SK-N-MC (cell line): ENCODE results near the gene CLASRP.

Source experiments
- EZH2 ChIP-seq: fragments of 200-600 bp; sonication (generic); IDR thresholded peaks from one replicate; pipeline ENCODE4 v1.6.1; 2017; ENCODE audit warnings: antibody characterized with exemption
- FOXP2 ChIP-seq: optimal IDR thresholded peaks from 2 replicates; pipeline ENCODE3; 2011; ENCODE audit warnings: mild to moderate bottlenecking, moderate library complexity; ENCODE audit not compliant: insufficient read depth; ENCODE audit errors: extremely low read length, control extremely low read depth
- POLR2AphosphoS5 ChIP-seq: IDR thresholded peaks from 2 replicates; pipeline ENCODE4 v1.6.1; 2012; ENCODE audit warnings: mild to moderate bottlenecking, low read depth, low read length, borderline replicate concordance

- TF ChIP-seq POLR2AphosphoS5: no peak
- TF ChIP-seq EZH2: no peak
- TF ChIP-seq FOXP2: no peak
Observed at GRCh38 chr19:45020071-45020470, 18.8 kb upstream of the CLASRP start.
